PFSK-1 (cell line): ENCODE results near the gene NTN1.

Experiments used
- FOXP2 ChIP-seq: optimal IDR thresholded peaks from 2 replicates; pipeline ENCODE3; 2011; ENCODE audit warnings: borderline replicate concordance, control low read depth, inconsistent platforms; ENCODE audit not compliant: insufficient read depth; ENCODE audit errors: extremely low read length, extremely low read depth
- POLR2AphosphoS5 ChIP-seq: IDR thresholded peaks from 2 replicates; pipeline ENCODE4 v1.6.1; 2012; ENCODE audit warnings: low read depth, mild to moderate bottlenecking, control low read depth, low read length, moderate library complexity
- SIN3A ChIP-seq: IDR thresholded peaks from 2 replicates; pipeline ENCODE4 v1.6.1; 2012; ENCODE audit warnings: mild to moderate bottlenecking, low read length, moderate library complexity, borderline replicate concordance; ENCODE audit not compliant: insufficient read depth
- TAF1 ChIP-seq: IDR thresholded peaks from 2 replicates; pipeline ENCODE4 v1.6.1; 2012; ENCODE audit warnings: low read length, control low read depth, borderline replicate concordance; ENCODE audit not compliant: insufficient read depth
- TF ChIP-seq, protein P1 (sequence below), 2 experiments: IDR thresholded peaks; 2 replicates each; pipeline versions ENCODE4 v1.6.1 to v1.8.0; 2011 to 2012; ENCODE audit warnings: low read depth in 2 of 2, low read length in 2 of 2, control low read depth in 1 of 2, inconsistent platforms in 1 of 2, mild to moderate bottlenecking in 1 of 2, moderate library complexity in 1 of 2; ENCODE audit not compliant: insufficient read depth in 1 of 2

- TF ChIP-seq POLR2AphosphoS5 (no peak), FOXP2 (no peak), SIN3A (no peak), TAF1 (no peak)
- TF ChIP-seq, protein P1, sequence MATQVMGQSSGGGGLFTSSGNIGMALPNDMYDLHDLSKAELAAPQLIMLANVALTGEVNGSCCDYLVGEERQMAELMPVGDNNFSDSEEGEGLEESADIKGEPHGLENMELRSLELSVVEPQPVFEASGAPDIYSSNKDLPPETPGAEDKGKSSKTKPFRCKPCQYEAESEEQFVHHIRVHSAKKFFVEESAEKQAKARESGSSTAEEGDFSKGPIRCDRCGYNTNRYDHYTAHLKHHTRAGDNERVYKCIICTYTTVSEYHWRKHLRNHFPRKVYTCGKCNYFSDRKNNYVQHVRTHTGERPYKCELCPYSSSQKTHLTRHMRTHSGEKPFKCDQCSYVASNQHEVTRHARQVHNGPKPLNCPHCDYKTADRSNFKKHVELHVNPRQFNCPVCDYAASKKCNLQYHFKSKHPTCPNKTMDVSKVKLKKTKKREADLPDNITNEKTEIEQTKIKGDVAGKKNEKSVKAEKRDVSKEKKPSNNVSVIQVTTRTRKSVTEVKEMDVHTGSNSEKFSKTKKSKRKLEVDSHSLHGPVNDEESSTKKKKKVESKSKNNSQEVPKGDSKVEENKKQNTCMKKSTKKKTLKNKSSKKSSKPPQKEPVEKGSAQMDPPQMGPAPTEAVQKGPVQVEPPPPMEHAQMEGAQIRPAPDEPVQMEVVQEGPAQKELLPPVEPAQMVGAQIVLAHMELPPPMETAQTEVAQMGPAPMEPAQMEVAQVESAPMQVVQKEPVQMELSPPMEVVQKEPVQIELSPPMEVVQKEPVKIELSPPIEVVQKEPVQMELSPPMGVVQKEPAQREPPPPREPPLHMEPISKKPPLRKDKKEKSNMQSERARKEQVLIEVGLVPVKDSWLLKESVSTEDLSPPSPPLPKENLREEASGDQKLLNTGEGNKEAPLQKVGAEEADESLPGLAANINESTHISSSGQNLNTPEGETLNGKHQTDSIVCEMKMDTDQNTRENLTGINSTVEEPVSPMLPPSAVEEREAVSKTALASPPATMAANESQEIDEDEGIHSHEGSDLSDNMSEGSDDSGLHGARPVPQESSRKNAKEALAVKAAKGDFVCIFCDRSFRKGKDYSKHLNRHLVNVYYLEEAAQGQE (IDR thresholded peaks at IDR 0.05; ENCODE audit: insufficient read depth in 1 of 2, low read depth in 2 of 2, low read length in 2 of 2) = no peak
These were observed 178.6 kb downstream of the NTN1 start for GRCh38 chr17:9199571-9200551.
